ENCODE results near the gene TMEM129.

DNA sequence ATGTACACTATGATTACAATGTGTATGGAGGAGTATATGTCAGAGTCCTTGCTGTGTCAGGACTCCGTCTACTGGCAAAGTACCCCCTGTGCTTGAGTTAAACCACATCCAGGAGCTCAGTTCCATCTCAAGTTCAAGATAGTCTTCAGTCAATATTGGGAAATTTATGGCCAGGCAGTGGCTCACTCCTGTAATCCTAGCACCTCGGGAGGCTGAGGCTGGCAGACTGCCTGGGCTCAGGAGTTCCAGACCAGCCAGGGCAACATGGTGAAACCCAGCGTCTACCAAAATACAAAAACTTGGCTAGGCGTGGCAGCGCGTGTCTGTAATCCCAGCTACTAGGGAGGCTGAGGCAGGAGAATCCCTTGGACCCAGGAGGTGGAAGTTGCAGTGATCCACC lies 14.8 kb downstream of the TMEM129 start:
- TF ChIP-seq, protein P1, sequence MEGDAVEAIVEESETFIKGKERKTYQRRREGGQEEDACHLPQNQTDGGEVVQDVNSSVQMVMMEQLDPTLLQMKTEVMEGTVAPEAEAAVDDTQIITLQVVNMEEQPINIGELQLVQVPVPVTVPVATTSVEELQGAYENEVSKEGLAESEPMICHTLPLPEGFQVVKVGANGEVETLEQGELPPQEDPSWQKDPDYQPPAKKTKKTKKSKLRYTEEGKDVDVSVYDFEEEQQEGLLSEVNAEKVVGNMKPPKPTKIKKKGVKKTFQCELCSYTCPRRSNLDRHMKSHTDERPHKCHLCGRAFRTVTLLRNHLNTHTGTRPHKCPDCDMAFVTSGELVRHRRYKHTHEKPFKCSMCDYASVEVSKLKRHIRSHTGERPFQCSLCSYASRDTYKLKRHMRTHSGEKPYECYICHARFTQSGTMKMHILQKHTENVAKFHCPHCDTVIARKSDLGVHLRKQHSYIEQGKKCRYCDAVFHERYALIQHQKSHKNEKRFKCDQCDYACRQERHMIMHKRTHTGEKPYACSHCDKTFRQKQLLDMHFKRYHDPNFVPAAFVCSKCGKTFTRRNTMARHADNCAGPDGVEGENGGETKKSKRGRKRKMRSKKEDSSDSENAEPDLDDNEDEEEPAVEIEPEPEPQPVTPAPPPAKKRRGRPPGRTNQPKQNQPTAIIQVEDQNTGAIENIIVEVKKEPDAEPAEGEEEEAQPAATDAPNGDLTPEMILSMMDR (IDR thresholded peaks at IDR 0.05; ENCODE audit: low read length): no peak
- TF ChIP-seq EZH2 (IDR thresholded peaks at IDR 0.05; ENCODE audit: borderline replicate concordance, low read length): no peak

Measured in OCI-LY1 (cell line).